Endothelial cell of umbilical vein (primary cell): ENCODE measurements around the gene ARSJ. TPM values are rescaled to one million over a fixed set of nuclear protein-coding genes. Genes with fewer than 3 reads are reported as not detected.

Source experiments
- BruUV-seq: library from RNA; stranded (reverse); fragments of 400-500 nt; replicated peaks from 2 replicates; lab custom pipeline; 2021; lab: Mats Ljungman, UMichigan
- CTCF ChIA-PET: fragments of 300-600, 350-600 bp; sonication (Branson Sonifier 250); formaldehyde crosslinking; loops from one replicate; lab custom pipeline; 2021; ENCODE audit warnings: antibody characterized with exemption, inconsistent platforms; lab: Charles Lee
- POLR2A ChIA-PET: fragments of 300-600, 350-600 bp; sonication (Branson Sonifier 250); formaldehyde crosslinking; loops from one replicate; lab custom pipeline; 2021; ENCODE audit warnings: antibody characterized with exemption, inconsistent platforms; lab: Charles Lee
- DNase-seq: peaks from one replicate; pipeline ENCODE4 v3.0.0-alpha.2; 2011; ENCODE audit warnings: low read depth, low spot score
- FAIRE-seq: peaks from 2 replicates; lab custom pipeline; 2011; peaks lifted over from hg19 to GRCh38; lab: Jason Lieb, UNC
- H2AFZ ChIP-seq: 2 replicates; pipeline ENCODE4 v1.6.0; 2012; ENCODE audit warnings: low read depth, low read length, control low read depth, inconsistent platforms
- H3K27ac ChIP-seq: 2 replicates; pipeline ENCODE4 v1.5.1; 2011; ENCODE audit warnings: low read depth, mild to moderate bottlenecking, control low read depth, low read length, moderate library complexity; ENCODE audit not compliant: insufficient read depth
- H3K27me3 ChIP-seq, 2 experiments: 2 replicates each; pipeline versions ENCODE4 v1.6.0 to v1.6.1; 2011; ENCODE audit warnings: low read length in 2 of 2, mixed read lengths in 1 of 2; ENCODE audit not compliant: control insufficient read depth in 2 of 2, insufficient read depth in 2 of 2
- H3K36me3 ChIP-seq, 2 experiments: 2 replicates in 1 of 2; 3 replicates in 1 of 2; pipeline ENCODE4 v1.5.1; 2011; ENCODE audit warnings: low read length in 2 of 2, mild to moderate bottlenecking in 1 of 2, moderate library complexity in 1 of 2; ENCODE audit not compliant: control insufficient read depth in 2 of 2, insufficient read depth in 2 of 2; ENCODE audit errors: extremely low read depth in 1 of 2
- H3K4me1 ChIP-seq: 3 replicates; pipeline ENCODE4 v1.5.1; 2011; ENCODE audit warnings: mild to moderate bottlenecking, low read length; ENCODE audit not compliant: control insufficient read depth, insufficient read depth; ENCODE audit errors: extremely low read depth
- H3K4me2 ChIP-seq: 2 replicates; pipeline ENCODE4 v1.6.1; 2011; ENCODE audit warnings: low read length, control low read depth, mixed read lengths; ENCODE audit not compliant: insufficient read depth
- H3K4me3 ChIP-seq, 3 experiments: fragments of 200-600 bp in 1 of 3; sonication (generic), shearing (Covaris generic) in 1 of 3; replicated peaks in 1 of 3; 2 replicates each; pipeline ENCODE4 v1.5.1; 2011 to 2016; ENCODE audit warnings: control low read depth in 3 of 3, low read length in 3 of 3, mild to moderate bottlenecking in 2 of 3, inconsistent platforms in 1 of 3, low read depth in 1 of 3, moderate library complexity in 1 of 3; ENCODE audit not compliant: insufficient read depth in 1 of 3
- H3K79me2 ChIP-seq: 2 replicates; pipeline ENCODE4 v1.6.0; 2012; ENCODE audit warnings: low read length, inconsistent platforms; ENCODE audit not compliant: control insufficient read depth, insufficient read depth
- H3K9ac ChIP-seq: replicated peaks from 2 replicates; pipeline ENCODE3; 2011; ENCODE audit warnings: low read length, control low read depth; ENCODE audit not compliant: insufficient read depth; ENCODE audit errors: extremely low read depth
- H3K9me1 ChIP-seq: replicated peaks from 3 replicates; pipeline ENCODE4 v1.6.0; 2011; ENCODE audit warnings: mild to moderate bottlenecking, low read length; ENCODE audit not compliant: control insufficient read depth, insufficient read depth; ENCODE audit errors: extremely low read depth
- H3K9me3 ChIP-seq: replicated peaks from 2 replicates; pipeline ENCODE4 v1.5.1; 2012; ENCODE audit warnings: low read length, inconsistent platforms; ENCODE audit not compliant: control insufficient read depth, insufficient read depth
- H4K20me1 ChIP-seq: replicated peaks from 2 replicates; pipeline ENCODE3; 2011; ENCODE audit warnings: mild to moderate bottlenecking, low read length; ENCODE audit not compliant: control insufficient read depth, insufficient read depth; ENCODE audit errors: extremely low read depth
- POLR2A ChIP-seq: IDR thresholded peaks from 2 replicates; pipeline ENCODE4 v1.6.1; 2012; ENCODE audit warnings: low read depth, mild to moderate bottlenecking, control low read depth, low read length
- POLR2AphosphoS5 ChIP-seq: IDR thresholded peaks from 2 replicates; pipeline ENCODE4 v1.6.1; 2012; ENCODE audit warnings: low read depth, mild to moderate bottlenecking, control low read depth, low read length, moderate library complexity; ENCODE audit not compliant: insufficient read depth
- dilution Hi-C: fragments of 300-500 bp; cut with MboI; formaldehyde crosslinking; loops from one replicate; pipeline ENCODE4 v1.15.0; 2019; ENCODE audit warnings: low sequenced_read_pairs; ENCODE audit not compliant: extremely low pct_ligation_motif_present
- intact Hi-C: fragments of 100-400 bp; cut with micrococcal nuclease; formaldehyde crosslinking; loops from one replicate; pipeline ENCODE4 v1.10.0; 2022
- polyA plus RNA-seq, 4 experiments: library from polyadenylated mRNA; depleted of rRNA in 3 of 4; stranded (reverse) in 3 of 4; unstranded in 1 of 4; fragments of >200 nt; gene quantifications; 2 replicates each; pipeline versions ENCODE4 v1.2.1 to v1.2.3, GENCODE V29; 2011 to 2012; ENCODE audit warnings: missing spikeins in 1 of 4
- total RNA-seq: library from RNA; stranded (reverse); gene quantifications from 2 replicates; pipeline ENCODE4 v1.2.3, GENCODE V29; 2021

Gene ARSJ
- total and polyA plus RNA-seq, 2 donors (not counting 3 experiments of a cell fraction or from before 2014, with no cell fraction given): 21.9 to 50.0 TPM

GRCh38 chr4:113998079-113998478 is 18.6 kb upstream of the ARSJ start:
- DNase-seq (no peak), FAIRE-seq (no peak)
- no peak overlapping the region for H3K9ac ChIP-seq
- intact Hi-C loops (no loop called here), dilution Hi-C loops (no loop called here)
- TF ChIP-seq POLR2AphosphoS5: no peak
- no peaks in the 10 kb centered on the region for H4K20me1 ChIP-seq
- no peak overlapping the region for H2AFZ ChIP-seq
- POLR2A ChIA-PET: no interaction called here
- CTCF ChIA-PET: no interaction called here
- H3K27ac ChIP-seq: no peak overlapping the region
- no peak overlapping the region for H3K4me3 ChIP-seq
- no peak overlapping the region for H3K4me2 ChIP-seq
- H3K79me2 ChIP-seq: no peaks in the 10 kb centered on the region
- no peaks in the 10 kb centered on the region for H3K27me3 ChIP-seq
- BruUV-seq: no TSS peak
- H3K36me3 ChIP-seq: no peaks in the 10 kb centered on the region
- H3K9me3 ChIP-seq: no peaks in the 10 kb centered on the region
- H3K9me1 ChIP-seq: no peaks in the 10 kb centered on the region
- H3K4me1 ChIP-seq: no peaks in the 10 kb centered on the region

DNA sequence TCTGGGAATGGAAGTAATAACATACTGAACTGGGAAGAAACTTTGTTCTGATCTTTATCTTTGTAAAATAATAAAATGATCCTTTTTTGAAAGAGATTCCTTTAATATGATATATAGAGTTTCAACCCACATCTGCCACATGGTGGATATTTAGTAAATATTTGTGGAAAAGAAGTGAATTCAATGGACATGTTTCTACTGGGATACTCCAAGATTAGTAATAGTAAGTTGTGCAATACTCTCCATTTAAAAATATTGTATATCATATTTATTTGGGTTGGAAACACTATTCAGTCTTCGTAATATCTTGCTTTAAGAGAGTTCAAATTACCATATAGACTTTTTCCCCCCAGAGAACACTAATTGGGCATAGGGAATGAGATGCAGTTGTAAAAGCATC is 17.8 kb upstream of the ARSJ start:
- Histone ChIP-seq H3K79me2 (no peaks in the 10 kb centered on the region), H3K9ac (no peak overlapping the region), H3K9me3 (no peaks in the 10 kb centered on the region), H3K4me3 (no peak overlapping the region), H2AFZ (no peak overlapping the region), H3K27ac (no peak overlapping the region), H3K27me3 (no peaks in the 10 kb centered on the region), H3K4me2 (no peak overlapping the region), H3K4me1 (no peaks in the 10 kb centered on the region), H4K20me1 (no peaks in the 10 kb centered on the region), H3K9me1 (no peaks in the 10 kb centered on the region), H3K36me3 (no peaks in the 10 kb centered on the region)
- CTCF ChIA-PET: interaction anchor here (1.1 kb wide), 1 partner anchor 9 kb away, joined by 3 read pairs; no protein-coding TSS in a partner anchor
- dilution Hi-C loops (no loop called here), intact Hi-C loops (no loop called here)
- POLR2A ChIA-PET: no interaction called here
- no peak for FAIRE-seq
- TF ChIP-seq POLR2A: no peak
- DNase-seq: no peak
- no TSS peak for BruUV-seq
